Activated naive CD4-positive, alpha-beta T cell treated with anti-CD3 and anti-CD28 coated beads, Interleukin-2, amount 50 U/mL, for 24 hours (primary cell): ENCODE data around the gene KRT15.

Source experiments
- H3K27ac Mint-ChIP-seq: one replicate; pipeline ENCODE4 v1.8.0; 2021; ENCODE audit warnings: mild to moderate bottlenecking, mixed read lengths
- H3K27me3 Mint-ChIP-seq: one replicate; pipeline ENCODE4 v1.8.0; 2021; ENCODE audit warnings: mixed read lengths
- H3K36me3 Mint-ChIP-seq: one replicate; pipeline ENCODE4 v1.8.0; 2021; ENCODE audit warnings: mixed read lengths
- H3K4me1 Mint-ChIP-seq: one replicate; pipeline ENCODE4 v1.8.0; 2021; ENCODE audit warnings: mixed read lengths
- H3K4me3 Mint-ChIP-seq: one replicate; pipeline ENCODE4 v1.8.0; 2021; ENCODE audit warnings: mild to moderate bottlenecking, mixed read lengths
- H3K9me3 Mint-ChIP-seq: one replicate; pipeline ENCODE4 v1.8.0; 2021; ENCODE audit warnings: mixed read lengths

The KRT15 gene

DNA sequence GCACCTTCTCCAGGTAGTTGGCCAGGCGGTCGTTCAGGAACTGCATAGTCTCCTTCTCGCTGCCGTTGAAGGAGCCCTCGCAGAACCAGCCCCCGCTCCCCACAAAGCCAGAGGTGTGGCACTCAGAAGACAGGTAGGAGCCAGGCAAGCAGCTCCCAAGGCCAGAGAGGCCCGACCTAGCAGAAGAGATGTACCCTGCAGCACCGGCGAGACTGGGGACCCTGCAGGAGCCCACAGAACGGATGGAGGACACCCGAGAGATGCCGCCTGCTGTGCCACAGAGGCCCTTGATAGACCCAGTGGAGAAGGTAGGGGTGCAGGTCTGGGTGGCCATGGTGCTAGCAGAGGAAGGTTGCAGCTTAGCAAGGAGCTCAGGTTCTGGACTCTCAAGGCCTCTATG lies 29.2 kb downstream of the KRT15 start, which contains the start of gene KRT36:
Gene KRT36, minus strand, starts transcription at position 380 of the 400 bp plus-strand sequence. Its CDS starts 46 bp downstream, at position 334.
- no peak within 1 kb of the TSS for H3K4me3 Mint-ChIP-seq

DNA sequence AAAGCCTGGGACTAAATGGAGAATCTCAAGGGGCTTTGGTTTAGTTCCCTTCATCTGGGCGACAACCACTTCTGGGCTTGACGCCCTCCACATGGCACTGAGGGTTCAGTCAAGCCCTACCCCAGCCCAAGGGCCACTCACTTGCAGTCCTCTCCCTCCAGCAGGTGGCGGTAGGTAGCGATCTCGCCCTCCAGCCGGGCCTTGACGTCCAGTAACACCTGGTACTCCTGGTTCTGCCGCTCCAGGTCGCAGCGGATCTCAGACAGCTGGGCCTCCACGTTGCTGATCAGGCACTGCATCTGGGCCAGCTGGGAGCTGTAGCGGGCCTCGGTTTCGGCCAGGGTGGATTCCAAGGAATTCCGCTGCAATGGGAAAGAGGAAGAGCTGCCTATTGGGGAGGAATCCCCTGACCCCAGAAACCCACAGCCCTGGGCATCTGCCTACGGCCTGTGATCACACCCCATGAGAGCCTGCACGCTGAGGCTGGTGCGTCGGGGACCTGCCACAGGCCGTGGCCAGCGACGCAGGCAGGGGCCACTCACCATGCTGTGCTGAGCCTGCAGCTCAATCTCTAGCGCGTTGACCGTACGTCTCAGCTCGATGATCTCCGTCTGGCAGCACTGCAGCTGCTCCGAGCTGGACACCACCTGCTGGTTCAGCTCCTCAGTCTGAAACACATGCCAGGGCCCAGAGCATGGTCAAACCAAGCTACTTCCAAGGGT lies 31.7 kb downstream of the KRT15 start:
- Mint-ChIP-seq H3K27me3 (no peaks in the 10 kb centered on the region), H3K4me1 (peaks cover 11% of the 10 kb centered on the region), H3K9me3 (no peaks in the 10 kb centered on the region), H3K27ac (no peak overlapping the region), H3K36me3 (no peaks in the 10 kb centered on the region), H3K4me3 (no peak overlapping the region)

More for the DNA sequence above, 29.2 kb downstream of the KRT15 start, which contains the start of gene KRT36:
- H3K27me3 Mint-ChIP-seq = no peaks in the 10 kb centered on the region
- no peaks in the 10 kb centered on the region for H3K36me3 Mint-ChIP-seq
- no peak within 1 kb of the TSS for H3K27ac Mint-ChIP-seq
- H3K9me3 Mint-ChIP-seq = no peaks in the 10 kb centered on the region
- H3K4me1 Mint-ChIP-seq = peaks cover 20% of the 10 kb centered on the region

DNA sequence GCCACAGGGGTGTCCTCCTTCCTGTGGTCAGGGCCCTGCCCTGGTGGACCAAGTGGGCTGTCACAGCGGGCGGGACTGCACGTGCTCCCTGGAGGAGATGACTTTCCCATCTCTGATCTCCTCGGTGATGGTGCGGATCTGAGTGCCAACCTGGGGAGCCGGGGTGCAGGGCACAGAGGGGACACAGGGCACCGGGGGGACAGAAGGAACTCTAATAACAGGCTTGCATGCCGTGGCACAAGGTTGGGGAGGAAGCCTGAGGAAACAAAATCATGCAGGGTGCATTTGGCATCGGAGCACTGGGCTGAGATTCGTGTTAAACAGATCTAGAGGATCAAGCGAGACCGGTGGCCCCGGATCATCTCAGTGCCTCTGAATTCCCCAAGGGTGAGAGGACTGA lies 32.4 kb downstream of the KRT15 start:
- Mint-ChIP-seq H3K27ac (no peak overlapping the region), H3K9me3 (no peaks in the 10 kb centered on the region), H3K4me1 (peaks cover 11% of the 10 kb centered on the region), H3K27me3 (no peaks in the 10 kb centered on the region), H3K36me3 (no peaks in the 10 kb centered on the region), H3K4me3 (no peak overlapping the region)

DNA sequence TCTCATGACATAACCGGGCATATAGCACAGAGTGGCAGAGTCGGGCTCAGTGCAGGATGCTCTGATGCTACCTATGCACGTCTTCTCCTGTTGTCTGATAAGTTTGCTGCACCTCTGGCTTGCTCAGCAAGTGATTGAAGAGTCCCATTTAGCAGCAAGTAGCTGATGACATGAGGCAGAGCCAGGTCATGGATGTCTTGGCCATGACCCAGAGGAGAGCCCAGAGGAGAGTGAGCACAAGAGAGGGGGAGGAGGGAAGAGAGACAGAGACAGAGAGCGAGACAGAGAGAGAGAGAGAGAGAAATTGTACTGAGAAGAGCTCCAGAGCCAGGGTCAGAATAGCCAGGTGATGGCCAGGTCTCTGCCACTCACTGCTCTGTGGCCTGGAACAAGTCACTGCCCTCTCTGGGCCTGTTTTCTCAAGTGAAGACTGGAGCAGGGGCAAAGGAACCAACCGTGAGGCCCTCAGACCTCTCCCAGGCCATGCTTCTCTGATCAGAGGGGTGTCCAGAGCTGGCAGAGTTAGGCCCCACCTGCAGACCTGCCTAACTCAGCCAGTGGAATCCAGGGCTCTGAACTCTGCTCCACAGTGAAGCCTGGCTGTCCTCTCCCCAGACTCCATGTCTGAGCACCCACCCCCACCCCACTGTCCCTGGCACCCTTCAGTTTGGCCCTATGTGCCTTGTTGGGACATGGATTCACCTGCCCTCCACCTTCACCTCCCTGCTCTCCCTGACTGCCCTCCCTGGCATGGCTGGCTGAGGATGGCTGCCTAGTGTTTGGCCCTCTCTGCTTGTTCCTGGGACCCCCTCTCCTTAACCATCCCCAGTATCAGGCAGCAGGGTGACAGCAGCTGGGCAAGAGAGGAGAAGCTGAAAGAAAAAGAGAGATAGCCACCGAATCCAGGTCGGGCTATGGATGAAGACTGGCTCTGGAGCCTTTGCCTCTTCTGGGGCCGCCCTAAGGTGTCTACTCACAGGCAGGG lies 33.5 kb downstream of the KRT15 start:
- H3K27me3 Mint-ChIP-seq = no peaks in the 10 kb centered on the region
- H3K4me3 Mint-ChIP-seq = no peak overlapping the region
- no peaks in the 10 kb centered on the region for H3K9me3 Mint-ChIP-seq
- H3K27ac Mint-ChIP-seq = no peak overlapping the region
- peaks cover 4% of the 10 kb centered on the region for H3K4me1 Mint-ChIP-seq
- no peaks in the 10 kb centered on the region for H3K36me3 Mint-ChIP-seq

DNA sequence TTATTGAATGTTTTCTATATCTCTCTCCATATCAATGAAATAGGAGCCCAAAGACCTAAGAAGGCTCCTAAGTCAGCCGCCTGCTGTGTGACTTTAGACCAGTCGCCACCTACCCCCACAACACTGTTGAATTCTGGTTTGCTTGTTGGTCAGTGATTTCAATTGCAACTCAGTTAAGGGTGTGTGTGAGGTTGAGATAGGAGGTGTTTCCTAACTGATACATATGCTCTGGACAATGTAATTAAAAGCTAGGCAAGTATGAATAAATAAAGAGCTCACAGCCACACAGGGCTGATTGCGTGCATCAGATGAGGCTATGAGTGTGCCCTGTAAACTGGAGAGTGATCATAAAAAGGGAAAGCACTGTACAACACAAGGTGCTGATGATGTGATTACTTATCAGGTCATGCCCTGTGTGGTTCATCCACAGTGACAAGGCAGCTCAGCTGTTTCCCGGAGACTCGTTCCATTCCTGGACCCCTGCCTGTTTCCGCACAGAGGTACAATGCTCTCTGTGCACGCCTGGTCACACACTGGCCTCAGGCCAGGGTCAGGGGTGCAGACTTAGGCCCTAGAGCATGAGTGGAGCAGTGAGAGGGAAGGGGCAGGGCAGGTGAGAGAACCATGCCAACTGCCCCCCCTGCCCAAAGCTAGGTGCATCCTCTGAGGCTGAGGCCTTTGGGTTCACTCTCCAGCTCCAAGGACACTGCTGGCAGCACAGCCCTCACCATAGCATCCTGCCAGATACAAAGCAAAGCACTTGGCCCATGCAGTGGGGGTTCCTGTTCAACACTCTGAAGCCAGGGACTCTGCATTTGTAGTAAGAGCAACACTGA lies 34.5 kb downstream of the KRT15 start:
- H3K4me1 Mint-ChIP-seq = no peaks in the 10 kb centered on the region
- H3K9me3 Mint-ChIP-seq = no peaks in the 10 kb centered on the region
- H3K4me3 Mint-ChIP-seq = no peak overlapping the region
- H3K27me3 Mint-ChIP-seq = no peaks in the 10 kb centered on the region
- H3K27ac Mint-ChIP-seq = no peak overlapping the region
- H3K36me3 Mint-ChIP-seq = no peaks in the 10 kb centered on the region

DNA sequence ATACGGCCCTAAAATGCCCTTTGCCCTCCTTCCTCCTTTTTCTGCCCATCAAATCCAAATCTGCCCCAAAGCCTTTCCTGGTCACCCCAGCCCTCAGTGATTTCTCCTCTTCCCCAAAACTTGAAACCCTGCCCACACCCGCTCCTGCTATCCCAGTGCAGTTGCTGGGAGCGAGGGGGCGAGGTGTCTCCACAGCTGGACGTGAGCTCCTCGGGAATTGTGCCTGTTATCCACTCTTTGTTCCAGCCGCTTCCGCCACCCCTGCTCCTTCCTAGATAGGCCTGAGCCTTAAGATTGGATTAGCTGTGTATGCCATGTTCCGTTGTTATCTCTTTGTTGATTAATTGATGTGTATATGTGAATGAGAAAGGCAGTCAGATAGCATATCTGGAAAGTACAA lies 35.2 kb downstream of the KRT15 start:
- Mint-ChIP-seq H3K9me3 (no peaks in the 10 kb centered on the region), H3K4me1 (no peaks in the 10 kb centered on the region), H3K36me3 (no peaks in the 10 kb centered on the region), H3K27ac (no peak overlapping the region), H3K27me3 (no peaks in the 10 kb centered on the region), H3K4me3 (no peak overlapping the region)

DNA sequence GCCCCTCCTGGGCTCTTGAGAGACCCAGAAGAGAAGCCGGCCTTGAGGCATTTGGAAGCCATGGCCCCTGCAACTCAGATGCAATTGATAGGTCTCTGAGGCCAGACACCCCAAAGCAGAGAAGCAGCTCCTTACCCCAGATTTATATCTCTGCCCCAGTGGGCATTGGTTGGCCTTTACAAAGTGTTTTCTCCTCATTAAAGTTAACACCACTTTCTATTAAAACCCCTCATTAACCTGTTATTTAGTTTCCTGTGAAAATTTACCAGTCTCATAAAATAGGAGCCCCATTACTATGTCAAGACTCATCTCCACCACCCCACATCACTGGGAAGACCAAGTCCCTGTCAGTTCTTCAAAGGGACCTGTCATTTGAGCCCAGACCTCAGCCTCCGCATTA lies 37.7 kb downstream of the KRT15 start, which contains the start of gene KRT35:
Gene KRT35, minus strand, starts transcription at position 116 of the 400 bp plus-strand sequence. Its CDS starts 54 bp downstream, at position 62.
- H3K9me3 Mint-ChIP-seq = no peaks in the 10 kb centered on the region
- no peaks in the 10 kb centered on the region for H3K4me1 Mint-ChIP-seq
- H3K36me3 Mint-ChIP-seq = no peaks in the 10 kb centered on the region
- H3K27ac Mint-ChIP-seq = no peak within 1 kb of the TSS
- no peak within 1 kb of the TSS for H3K4me3 Mint-ChIP-seq
- no peaks in the 10 kb centered on the region for H3K27me3 Mint-ChIP-seq

DNA sequence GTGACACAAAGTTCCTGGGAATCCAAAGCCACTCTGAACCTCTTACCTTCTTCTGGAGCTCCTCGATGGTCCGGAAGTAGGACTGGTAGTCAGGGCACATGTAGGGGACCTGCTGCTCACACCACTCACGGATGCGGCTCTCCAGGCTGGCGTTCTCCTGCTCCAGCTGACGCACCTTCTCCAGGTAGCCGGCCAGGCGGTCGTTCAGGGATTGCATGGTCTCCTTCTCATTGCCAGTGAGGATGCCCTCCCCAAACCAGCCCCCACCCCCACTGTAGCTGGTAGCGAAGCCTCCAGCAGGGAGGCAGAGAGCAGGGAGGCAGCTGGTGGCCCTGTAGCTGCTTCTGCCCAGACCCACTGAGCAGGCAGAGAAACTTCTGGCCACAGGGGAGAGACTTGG lies 38.1 kb downstream of the KRT15 start:
- H3K27me3 Mint-ChIP-seq = no peaks in the 10 kb centered on the region
- H3K4me3 Mint-ChIP-seq = no peak overlapping the region
- H3K27ac Mint-ChIP-seq = no peak overlapping the region
- H3K36me3 Mint-ChIP-seq = no peaks in the 10 kb centered on the region
- H3K4me1 Mint-ChIP-seq = no peaks in the 10 kb centered on the region
- no peaks in the 10 kb centered on the region for H3K9me3 Mint-ChIP-seq

DNA sequence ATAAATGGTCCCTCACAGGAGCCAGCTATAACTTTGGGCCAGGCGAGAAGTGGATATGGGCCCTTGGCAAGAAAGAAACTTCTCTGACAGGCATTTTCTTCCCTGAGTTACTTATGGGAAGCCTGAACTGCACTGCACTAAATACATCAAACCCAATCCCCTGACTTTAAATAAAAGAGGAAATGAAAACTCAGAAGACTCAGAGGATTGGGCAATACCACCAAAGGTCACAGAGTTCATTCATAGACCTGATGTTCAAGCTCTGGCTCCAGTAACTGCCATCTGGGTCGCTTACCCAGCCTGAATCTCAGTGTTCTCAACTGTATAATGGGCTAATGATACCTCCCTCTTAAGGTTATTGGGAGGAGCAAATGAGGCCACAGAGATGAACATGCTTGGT lies 38.6 kb downstream of the KRT15 start:
- H3K36me3 Mint-ChIP-seq = no peaks in the 10 kb centered on the region
- H3K27me3 Mint-ChIP-seq = no peaks in the 10 kb centered on the region
- no peaks in the 10 kb centered on the region for H3K4me1 Mint-ChIP-seq
- H3K27ac Mint-ChIP-seq = no peak overlapping the region
- no peaks in the 10 kb centered on the region for H3K9me3 Mint-ChIP-seq
- no peak overlapping the region for H3K4me3 Mint-ChIP-seq

DNA sequence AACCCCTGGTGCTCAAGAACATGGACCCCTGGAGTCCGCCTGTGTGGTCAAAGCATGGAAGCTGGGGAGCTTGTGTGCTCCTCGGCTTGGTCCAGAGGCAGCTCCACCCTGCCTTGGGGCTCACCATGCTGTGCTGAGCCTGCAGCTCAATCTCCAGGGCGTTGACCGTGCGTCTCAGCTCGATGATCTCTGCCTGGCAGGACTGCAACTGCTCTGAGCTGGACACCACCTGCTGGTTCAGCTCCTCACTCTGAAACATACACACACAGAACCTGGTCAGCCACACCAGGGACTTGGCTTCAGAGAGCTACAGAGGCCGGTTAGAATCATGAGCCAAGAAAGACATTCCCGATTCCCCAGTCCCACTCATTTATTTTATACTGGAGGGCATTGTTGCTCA lies 40.5 kb downstream of the KRT15 start:
- H3K27me3 Mint-ChIP-seq = no peaks in the 10 kb centered on the region
- no peaks in the 10 kb centered on the region for H3K9me3 Mint-ChIP-seq
- H3K36me3 Mint-ChIP-seq = no peaks in the 10 kb centered on the region
- H3K4me1 Mint-ChIP-seq = no peaks in the 10 kb centered on the region
- H3K4me3 Mint-ChIP-seq = no peak overlapping the region
- H3K27ac Mint-ChIP-seq = no peak overlapping the region

DNA sequence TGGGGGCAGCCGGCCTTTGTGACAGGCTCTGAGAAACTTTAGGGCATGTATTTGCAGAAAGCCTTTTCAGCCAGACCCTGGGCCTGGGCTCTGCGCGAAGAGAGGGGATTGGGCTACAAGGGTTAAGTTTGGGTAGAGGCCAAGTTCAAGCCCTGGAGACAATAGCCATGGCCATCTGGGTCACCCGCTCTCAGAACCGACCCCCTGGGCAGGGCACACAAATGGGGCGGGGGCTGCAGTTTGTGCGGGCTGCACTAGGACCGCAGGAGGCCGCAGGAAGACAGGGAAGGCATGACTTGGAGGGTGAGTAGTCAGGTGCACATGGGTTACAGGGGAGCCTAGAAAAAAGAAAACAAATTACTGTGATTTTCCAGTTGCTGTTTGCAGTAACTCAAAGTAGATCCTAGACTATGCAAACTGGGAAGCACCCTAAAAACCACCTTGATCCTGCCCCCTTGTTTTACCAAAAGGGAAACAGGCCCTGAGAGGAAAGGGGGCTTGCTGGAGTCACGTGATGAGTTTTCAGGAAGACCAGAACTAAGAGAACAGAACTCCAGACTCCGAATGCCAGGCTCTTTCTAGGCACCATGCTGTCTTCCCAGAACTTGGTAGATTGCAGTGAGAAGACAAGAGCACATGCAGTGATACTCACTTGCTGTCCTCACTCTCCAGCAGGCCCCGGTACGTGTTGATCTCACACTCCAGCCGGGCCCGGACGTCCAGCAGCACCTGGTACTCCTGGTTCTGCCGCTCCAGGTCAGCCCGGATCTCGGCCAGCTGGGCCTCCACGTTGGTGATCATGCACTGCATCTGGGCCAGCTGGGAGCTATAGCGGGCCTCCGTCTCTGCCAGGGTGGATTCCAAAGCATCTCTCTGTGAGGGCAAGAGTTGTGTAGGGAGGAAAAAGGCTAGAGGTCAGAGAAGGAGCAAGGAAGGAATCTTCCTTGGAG lies 41.5 kb downstream of the KRT15 start:
- H3K27me3 Mint-ChIP-seq = no peaks in the 10 kb centered on the region
- H3K4me3 Mint-ChIP-seq = no peak overlapping the region
- H3K9me3 Mint-ChIP-seq = no peaks in the 10 kb centered on the region
- H3K27ac Mint-ChIP-seq = no peak overlapping the region
- H3K4me1 Mint-ChIP-seq = no peaks in the 10 kb centered on the region
- no peaks in the 10 kb centered on the region for H3K36me3 Mint-ChIP-seq

DNA sequence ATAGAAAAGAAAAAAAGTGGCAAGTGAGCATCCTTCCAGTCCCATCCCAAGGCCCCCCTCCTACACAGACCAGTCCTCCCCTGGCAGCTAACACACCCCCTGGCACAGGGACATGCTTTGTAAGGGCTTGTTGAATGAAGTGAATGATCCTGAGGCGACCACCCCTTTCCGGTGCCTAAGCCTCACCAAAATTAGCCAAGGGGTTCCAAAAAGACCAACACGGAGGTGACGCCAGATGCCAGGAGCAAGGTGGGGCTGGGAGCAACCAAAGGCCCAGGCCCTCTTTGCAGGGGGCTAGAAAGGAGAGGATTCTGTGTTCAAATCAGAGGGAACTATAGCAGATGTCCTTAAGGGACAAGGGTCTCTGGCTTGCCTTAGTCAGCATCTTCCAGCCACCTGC lies 43.3 kb downstream of the KRT15 start:
- H3K4me1 Mint-ChIP-seq = no peaks in the 10 kb centered on the region
- no peaks in the 10 kb centered on the region for H3K36me3 Mint-ChIP-seq

DNA sequence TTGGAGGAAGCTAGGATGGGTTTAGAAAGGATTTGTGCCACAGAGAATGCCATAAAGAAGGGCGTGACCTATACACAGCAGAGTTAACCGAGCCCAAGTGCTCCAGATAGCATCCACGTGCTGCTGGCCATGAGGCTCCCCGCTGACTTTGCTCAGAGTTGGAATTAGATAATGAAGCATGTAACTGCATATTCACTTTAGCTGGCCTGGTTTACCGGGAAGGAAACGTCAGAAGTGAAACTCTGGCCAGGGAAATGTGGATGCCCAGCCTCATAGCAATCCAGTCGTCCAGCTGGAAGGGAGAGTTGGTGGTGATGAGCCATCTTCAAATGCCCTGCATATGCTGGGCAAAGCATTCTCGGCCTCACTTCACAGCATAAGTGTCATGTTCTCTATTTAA lies 43.8 kb downstream of the KRT15 start:
- Mint-ChIP-seq H3K27ac (no peak overlapping the region), H3K36me3 (no peaks in the 10 kb centered on the region), H3K27me3 (no peaks in the 10 kb centered on the region), H3K4me1 (no peaks in the 10 kb centered on the region), H3K4me3 (no peak overlapping the region), H3K9me3 (no peaks in the 10 kb centered on the region)

More for the DNA sequence above, 43.3 kb downstream of the KRT15 start:
- Mint-ChIP-seq H3K27me3 (no peaks in the 10 kb centered on the region), H3K27ac (no peak overlapping the region), H3K4me3 (no peak overlapping the region), H3K9me3 (no peaks in the 10 kb centered on the region)

DNA sequence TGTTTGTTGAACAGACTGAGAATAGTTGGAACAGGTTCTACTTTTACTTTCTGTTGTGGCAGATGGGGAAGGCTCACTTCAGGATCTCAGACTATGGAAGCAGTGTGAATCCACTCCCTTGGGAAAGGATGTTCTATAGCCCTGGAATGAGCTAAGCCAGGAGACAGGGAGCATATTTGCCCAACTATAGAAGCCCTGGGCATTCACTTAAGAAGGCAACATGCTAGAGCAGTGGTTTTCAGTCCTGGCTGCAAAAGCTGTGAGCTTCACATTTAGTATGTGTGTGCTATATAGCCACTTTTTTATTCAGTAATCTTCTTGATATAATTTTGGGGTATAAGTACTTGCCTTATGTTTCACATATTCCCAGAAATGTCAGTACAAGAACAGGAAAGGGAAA lies 50.3 kb downstream of the KRT15 start:
- Mint-ChIP-seq H3K36me3 (no peaks in the 10 kb centered on the region), H3K27ac (no peak overlapping the region), H3K27me3 (no peaks in the 10 kb centered on the region), H3K9me3 (no peaks in the 10 kb centered on the region), H3K4me3 (no peak overlapping the region), H3K4me1 (no peaks in the 10 kb centered on the region)
